Loucy (cell line): ENCODE data around the gene CADM4.

Experiments used
- EZH2phosphoT487 ChIP-seq: fragments of 200-600 bp; IDR thresholded peaks from 2 replicates; pipeline ENCODE4 v1.6.1; 2018; ENCODE audit warnings: antibody characterized with exemption, mild to moderate bottlenecking, moderate library complexity, borderline replicate concordance
- TF ChIP-seq, protein P1 (sequence below): fragments of 200-600 bp; sonication (generic); conservative IDR thresholded peaks from 2 replicates; pipeline ENCODE4 v1.5.1; 2014; ENCODE audit warnings: mild to moderate bottlenecking, antibody characterized with exemption, low read length

DNA sequence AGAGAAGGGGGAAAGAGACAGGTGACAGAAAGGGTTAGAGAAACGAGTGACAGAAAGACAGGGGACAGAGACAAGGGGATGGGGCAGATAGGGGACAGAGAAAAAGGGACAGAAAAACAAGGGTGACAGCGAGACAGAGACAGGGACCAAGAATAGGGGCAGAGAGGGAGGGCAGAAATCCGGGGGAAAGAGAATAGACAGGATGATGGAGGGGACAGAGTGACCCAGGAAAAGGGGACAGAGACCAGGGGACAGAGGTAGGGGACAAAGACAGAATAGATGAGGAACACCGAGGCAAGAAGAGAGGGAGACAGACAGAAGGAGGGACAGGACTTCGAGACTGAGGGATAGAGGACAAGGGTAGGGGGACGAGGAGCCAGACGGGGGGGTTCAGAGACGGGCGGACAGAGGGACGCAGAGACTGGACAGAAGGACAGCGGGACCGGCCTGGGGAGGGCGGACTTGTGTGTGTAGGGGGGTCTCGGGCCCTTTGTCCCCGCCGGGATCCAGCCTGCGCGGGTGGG lies 593 bp downstream of the CADM4 start:
- TF ChIP-seq, protein P1, sequence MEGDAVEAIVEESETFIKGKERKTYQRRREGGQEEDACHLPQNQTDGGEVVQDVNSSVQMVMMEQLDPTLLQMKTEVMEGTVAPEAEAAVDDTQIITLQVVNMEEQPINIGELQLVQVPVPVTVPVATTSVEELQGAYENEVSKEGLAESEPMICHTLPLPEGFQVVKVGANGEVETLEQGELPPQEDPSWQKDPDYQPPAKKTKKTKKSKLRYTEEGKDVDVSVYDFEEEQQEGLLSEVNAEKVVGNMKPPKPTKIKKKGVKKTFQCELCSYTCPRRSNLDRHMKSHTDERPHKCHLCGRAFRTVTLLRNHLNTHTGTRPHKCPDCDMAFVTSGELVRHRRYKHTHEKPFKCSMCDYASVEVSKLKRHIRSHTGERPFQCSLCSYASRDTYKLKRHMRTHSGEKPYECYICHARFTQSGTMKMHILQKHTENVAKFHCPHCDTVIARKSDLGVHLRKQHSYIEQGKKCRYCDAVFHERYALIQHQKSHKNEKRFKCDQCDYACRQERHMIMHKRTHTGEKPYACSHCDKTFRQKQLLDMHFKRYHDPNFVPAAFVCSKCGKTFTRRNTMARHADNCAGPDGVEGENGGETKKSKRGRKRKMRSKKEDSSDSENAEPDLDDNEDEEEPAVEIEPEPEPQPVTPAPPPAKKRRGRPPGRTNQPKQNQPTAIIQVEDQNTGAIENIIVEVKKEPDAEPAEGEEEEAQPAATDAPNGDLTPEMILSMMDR, result no peak
- no peak for TF ChIP-seq EZH2phosphoT487
